HAP-1 (cell line): Measurements from ENCODE around the gene EVX1.
A peak's percentile ranks its signal among the peaks of the same experiment; 100 is the strongest.

ENCODE experiments used
- DNase-seq, 2 experiments: peaks; one replicate each; pipeline ENCODE4 v3.0.0-alpha.2; 2016 to 2020; ENCODE audit warnings: low spot score in 2 of 2
- H3K27me3 ChIP-seq: fragments of 250-450 bp; sonication (Bioruptor Pico); 2 replicates; pipeline ENCODE4 v1.5.1; 2020; ENCODE audit warnings: low read depth, mild to moderate bottlenecking, moderate library complexity
- H3K36me3 ChIP-seq: fragments of 250-450 bp; sonication (Bioruptor Pico); replicated peaks from 2 replicates; pipeline ENCODE4 v1.5.1; 2020; ENCODE audit warnings: mild to moderate bottlenecking
- H3K4me1 ChIP-seq: fragments of 250-450 bp; sonication (Bioruptor Pico); 2 replicates; pipeline ENCODE4 v1.5.1; 2020; ENCODE audit warnings: mild to moderate bottlenecking
- H3K4me3 ChIP-seq: fragments of 250-450 bp; sonication (Bioruptor Pico); 2 replicates; pipeline ENCODE4 v1.5.1; 2020; ENCODE audit warnings: mild to moderate bottlenecking, moderate library complexity
- H3K9me3 ChIP-seq: fragments of 250-450 bp; sonication (Bioruptor Pico); 2 replicates; pipeline ENCODE4 v1.5.1; 2020; ENCODE audit warnings: mild to moderate bottlenecking, moderate library complexity
- in situ Hi-C: fragments of 300-500 bp; cut with MboI; formaldehyde crosslinking; loops from 3 replicates; pipeline ENCODE4 v1.14.3; 2020; ENCODE audit warnings: low sequenced_read_pairs, inconsistent platforms, mixed read lengths

The EVX1 gene

DNA sequence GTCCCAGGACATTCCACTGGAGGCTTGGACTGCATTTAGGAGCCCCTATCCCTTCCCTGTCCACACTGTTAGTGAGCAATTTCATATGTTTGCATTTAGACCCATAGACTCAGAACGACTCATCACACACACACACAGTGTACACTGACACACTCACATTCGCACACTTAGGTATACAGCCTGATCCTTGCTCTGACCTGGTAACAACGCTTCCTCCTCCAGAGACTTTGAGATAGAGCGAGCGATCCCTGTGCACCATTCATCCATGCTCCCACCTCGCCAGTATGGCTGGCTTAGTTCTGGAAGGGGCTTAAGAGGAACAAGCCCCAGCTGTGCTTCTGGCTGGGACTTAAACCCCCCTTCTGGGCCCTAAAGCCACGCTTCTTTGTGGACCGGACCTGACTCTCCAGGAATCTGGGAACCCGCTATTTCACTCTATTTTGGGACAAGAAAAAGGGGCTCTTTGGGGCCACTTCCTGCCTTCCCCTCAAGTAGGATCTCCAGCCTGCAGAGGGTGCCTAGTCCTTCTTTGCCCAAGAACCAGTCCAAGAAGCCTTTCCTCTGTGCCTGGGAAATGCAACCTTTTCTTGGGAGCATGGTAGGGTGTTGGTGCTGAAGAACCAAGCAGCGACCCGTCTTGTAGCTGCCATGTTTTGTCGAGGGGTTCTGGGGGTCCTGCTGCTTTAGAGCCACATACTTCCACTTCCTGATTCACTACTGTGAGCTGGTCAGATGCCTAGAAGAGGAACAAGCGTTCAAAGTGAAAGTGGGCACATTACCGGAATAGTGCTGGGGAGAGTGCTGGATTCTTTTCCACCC is 41.6 kb upstream of the EVX1 start:
- in situ Hi-C loops: loop anchor here (10.0 kb wide), 2 partner anchors 384 to 544 kb away; partner anchors contain the start of gene TAX1BP1
- Histone ChIP-seq H3K27me3 (no peaks in the 10 kb centered on the region), H3K36me3 (peaks cover under 1% of the 10 kb centered on the region), H3K9me3 (no peaks in the 10 kb centered on the region), H3K4me1 (peaks cover 28% of the 10 kb centered on the region), H3K4me3 (peak overlapping the region; percentile 54)
- peak in 1 of 2 experiments; percentile 48 for DNase-seq

DNA sequence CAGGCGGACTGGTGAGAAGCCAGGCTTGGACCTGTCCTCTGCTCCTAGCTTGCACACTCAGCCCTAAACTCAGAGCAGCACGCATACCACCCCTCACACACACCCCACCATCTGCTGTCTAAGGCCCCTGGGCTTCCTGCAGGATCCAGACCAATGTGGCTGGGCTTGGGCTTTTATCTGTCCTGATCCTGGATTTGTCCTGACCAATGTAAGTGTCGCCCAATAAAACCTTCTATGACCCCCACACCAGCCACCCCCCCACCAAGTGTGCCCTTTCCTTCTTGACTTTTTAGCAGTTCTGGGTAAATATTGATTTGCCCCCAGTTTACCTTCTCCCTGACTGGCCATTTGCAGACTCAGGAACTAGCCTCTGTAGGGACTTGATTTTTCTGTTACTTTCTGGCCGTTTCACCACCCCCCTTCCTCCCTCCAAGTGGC is 41.0 kb upstream of the EVX1 start:
- peak in 1 of 2 experiments; percentile 57 for DNase-seq
- no peaks in the 10 kb centered on the region for H3K9me3 ChIP-seq
- peaks cover 34% of the 10 kb centered on the region for H3K4me1 ChIP-seq
- H3K4me3 ChIP-seq: peak overlapping the region; percentile 54
- H3K36me3 ChIP-seq: no peaks in the 10 kb centered on the region; the same call in none of the 2 replicates
- H3K27me3 ChIP-seq: no peaks in the 10 kb centered on the region
- in situ Hi-C loops: loop anchor here (10.0 kb wide), 2 partner anchors 383 to 543 kb away; partner anchors contain the start of gene TAX1BP1

DNA sequence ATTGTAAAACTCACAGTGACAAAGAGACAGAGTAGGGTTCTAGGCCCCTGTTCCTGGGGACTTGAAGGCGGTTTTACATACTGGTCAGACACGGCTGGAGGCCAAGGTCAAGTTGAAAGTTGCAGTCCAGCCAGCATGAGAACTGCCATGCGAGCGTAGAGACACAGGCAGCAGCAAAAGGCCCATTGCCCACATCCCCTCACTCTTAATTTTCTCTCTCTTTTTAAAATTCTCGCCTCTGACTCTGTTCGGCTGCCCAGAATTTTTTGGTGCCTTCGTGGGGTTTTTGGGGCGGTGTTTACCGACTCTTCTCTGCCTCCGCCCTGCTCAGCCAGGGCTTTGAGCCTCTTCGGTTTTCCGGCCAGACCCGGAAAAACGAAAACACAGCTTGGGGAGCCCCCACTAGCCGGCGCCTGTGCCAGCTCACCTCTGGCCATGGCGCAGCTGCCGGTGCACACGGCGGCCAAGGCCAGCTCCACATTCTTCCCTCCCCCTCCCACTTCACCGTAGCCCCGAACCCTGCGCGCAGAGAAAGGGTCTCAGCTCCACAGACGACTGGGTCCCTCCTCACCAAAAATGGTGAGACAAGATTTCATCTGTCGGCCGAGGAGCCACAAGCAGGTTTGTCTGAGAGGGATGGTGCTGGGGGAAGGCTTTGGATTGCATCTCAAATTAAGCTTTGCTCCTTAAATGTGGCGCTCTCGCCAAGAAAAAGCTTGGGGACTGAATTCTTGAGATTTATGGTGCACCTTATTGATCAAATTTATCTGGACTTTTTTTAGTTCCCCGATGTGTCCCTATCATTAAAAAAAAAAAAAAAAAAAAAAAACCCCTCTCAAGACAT is 40.4 kb upstream of the EVX1 start:
- in situ Hi-C loops: loop anchor here (10.0 kb wide), 2 partner anchors 383 to 543 kb away; partner anchors contain the start of gene TAX1BP1
- DNase-seq: peak in 1 of 2 experiments; percentile 50
- peaks cover 40% of the 10 kb centered on the region for H3K4me1 ChIP-seq
- H3K36me3 ChIP-seq: no peaks in the 10 kb centered on the region; the same call in none of the 2 replicates
- H3K4me3 ChIP-seq: peak overlapping the region; percentile 54
- no peaks in the 10 kb centered on the region for H3K27me3 ChIP-seq
- no peaks in the 10 kb centered on the region for H3K9me3 ChIP-seq

DNA sequence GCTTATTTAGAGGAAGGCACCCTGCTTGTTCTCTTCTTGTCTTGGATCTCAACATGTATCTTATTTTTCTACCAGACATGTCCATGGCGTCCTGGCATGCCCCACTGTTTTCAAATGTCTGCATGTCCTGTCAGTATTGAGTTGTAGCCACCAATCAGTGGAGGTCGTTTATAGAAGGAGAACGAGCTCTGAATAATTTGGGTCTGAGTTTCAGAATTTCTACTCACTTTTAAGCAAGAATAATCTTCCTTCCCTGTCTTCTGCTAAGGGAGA is 39.8 kb upstream of the EVX1 start:
- Histone ChIP-seq H3K4me1 (peaks cover 46% of the 10 kb centered on the region), H3K27me3 (no peaks in the 10 kb centered on the region), H3K4me3 (peak overlapping the region; percentile 54), H3K9me3 (no peaks in the 10 kb centered on the region), H3K36me3 (no peaks in the 10 kb centered on the region; the same call in none of the 2 replicates)
- in situ Hi-C loops: loop anchor here (10.0 kb wide), 2 partner anchors 382 to 542 kb away; partner anchors contain the start of gene TAX1BP1
- peak; percentile 45 to 51 for DNase-seq

DNA sequence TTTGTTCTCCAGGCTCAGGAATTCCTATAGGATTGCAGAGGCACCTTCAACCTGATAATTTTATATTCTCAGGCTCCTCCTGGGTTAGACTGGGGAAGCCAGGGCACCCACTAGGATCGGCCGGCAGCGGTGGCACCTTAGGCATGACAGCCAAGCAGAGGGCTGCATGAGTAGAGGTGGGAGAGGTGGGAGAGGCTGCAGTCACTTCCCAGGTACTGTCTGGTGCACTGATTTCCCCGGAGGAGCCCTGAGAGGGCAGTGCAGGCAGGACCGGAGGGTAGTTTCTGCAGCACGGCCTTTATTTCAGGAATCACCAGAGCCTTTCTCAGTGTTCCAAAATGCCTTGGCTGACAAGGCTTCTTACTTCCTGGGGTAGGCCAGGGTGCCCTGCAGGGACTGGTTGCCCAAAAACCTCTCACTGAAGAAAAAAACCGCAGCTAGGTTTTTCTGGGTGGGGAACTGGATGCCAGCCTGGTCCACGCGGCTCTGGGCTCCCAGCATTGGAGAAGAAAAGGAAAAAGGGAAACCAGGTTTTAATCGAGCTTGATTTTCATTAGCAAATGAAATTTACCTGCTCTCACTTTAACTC is 39.1 kb upstream of the EVX1 start:
- Histone ChIP-seq H3K4me3 (peak overlapping the region; percentile 54), H3K27me3 (no peaks in the 10 kb centered on the region), H3K9me3 (no peaks in the 10 kb centered on the region), H3K4me1 (peaks cover 53% of the 10 kb centered on the region), H3K36me3 (no peaks in the 10 kb centered on the region; the same call in none of the 2 replicates)
- peak in 1 of 2 experiments; percentile 35 for DNase-seq
- in situ Hi-C loops: loop anchor here (10.0 kb wide), 2 partner anchors 381 to 541 kb away; partner anchors contain the start of gene TAX1BP1

DNA sequence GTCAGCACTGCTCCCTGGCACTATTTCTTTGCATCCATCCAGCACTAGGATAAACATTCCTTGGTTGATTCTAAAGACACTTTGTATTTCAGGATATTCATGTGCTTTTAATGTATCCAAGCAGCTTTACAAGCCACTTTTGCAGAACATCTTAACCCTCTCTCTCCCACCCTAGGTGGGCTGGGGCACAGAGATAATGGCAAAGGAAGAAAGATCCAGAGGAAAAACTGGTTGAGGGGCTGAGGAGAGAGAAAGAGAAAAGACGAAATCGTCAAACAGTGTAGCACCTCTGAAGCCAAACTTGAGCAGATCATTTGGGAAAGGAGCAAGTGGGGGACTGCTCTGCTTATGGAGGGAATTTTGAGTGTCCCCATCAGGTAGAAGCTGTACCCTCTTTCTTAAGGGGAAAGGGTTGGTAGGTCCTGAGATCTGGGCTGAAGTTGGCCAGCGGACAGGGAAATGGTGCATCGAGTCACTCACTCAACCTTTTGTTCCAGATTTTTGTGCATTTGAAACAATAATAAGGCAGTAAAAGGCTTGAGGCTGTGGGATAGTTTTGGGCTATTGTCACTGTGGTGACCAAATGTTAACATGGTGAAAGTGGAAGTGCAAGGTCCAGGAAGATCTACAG is 38.5 kb upstream of the EVX1 start:
- Histone ChIP-seq H3K4me3 (peak overlapping the region; percentile 54), H3K9me3 (no peaks in the 10 kb centered on the region), H3K4me1 (peaks cover 58% of the 10 kb centered on the region), H3K27me3 (no peaks in the 10 kb centered on the region), H3K36me3 (no peaks in the 10 kb centered on the region; the same call in none of the 2 replicates)
- in situ Hi-C loops: loop anchor here (10.0 kb wide), 2 partner anchors 381 to 541 kb away; partner anchors contain the start of gene TAX1BP1
- peak; percentile 40 to 59 for DNase-seq

DNA sequence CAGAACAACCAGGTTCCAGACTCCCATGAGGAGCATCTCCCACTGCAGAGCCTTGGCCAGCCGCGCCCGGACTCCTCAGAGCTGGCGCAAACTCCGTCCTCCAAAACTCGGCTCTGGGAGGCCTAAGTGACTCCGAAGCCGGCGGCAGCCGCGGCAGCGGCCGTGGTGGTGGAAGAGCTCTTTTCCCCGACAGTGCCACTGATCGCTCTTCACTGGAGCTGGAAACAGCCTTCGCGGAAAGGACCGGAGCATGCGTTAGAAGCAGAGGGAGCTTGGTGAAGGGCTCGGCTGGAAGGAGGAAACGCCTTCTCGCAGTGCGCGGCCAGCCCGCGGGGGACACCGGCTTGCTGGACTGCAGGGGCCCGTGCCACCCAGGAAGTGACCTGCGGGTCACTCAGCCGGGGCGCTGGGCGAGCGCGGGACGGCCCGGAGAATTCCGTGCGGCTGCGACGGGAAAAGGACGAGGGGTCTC is 37.7 kb upstream of the EVX1 start:
- Histone ChIP-seq H3K9me3 (no peaks in the 10 kb centered on the region), H3K4me1 (peaks cover 58% of the 10 kb centered on the region), H3K4me3 (peak overlapping the region; percentile 54), H3K27me3 (no peaks in the 10 kb centered on the region), H3K36me3 (no peaks in the 10 kb centered on the region; the same call in none of the 2 replicates)
- in situ Hi-C loops: loop anchor here (10.0 kb wide), 2 partner anchors 380 to 540 kb away; partner anchors contain the start of gene TAX1BP1
- peak in 1 of 2 experiments; percentile 61 for DNase-seq

DNA sequence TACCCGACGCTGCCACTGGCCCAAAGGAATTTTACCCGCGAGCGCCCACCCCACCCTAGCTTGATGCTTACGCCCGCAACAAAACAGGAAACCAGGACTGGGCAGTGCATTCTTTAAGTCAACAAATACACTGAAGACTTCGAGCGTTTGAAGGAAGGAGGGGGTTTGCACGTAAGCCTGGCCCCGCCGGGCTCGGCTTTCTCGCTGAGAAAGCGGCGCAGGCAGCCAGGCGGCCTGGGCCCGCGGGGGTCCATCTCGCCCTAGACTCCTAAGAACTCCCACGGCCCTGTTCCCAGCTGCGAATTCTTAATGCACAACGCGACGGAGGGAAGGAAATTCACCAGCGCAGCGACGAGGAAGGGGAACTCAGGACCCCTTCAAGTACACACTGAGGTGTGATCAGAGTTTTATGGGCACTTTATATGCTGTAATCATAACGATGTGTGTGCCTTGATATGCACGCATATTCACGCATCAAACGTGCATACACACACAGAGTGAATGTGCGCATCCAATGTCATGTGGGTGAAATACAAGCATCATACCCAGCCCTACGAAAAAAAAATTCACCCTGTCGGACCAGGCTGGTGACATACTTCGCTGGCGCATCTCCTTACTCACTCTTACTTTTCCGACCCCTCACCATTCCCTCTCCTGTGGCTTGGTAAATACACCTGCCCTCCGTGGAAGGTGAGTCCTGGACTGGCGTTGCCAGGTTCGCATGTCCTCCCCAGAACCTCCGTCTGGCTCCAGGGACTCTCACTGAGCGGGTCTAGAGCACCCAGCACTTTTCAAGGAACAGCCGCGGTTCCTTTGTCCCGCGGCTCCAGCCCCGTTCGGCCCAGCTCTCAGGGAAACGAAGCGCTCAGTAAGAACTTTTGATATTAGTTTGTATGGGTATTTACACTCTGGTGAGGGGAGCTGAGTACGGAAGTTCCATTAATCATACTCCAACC is 37.0 kb upstream of the EVX1 start:
- peak in 1 of 2 experiments; percentile 48 for DNase-seq
- Histone ChIP-seq H3K36me3 (no peaks in the 10 kb centered on the region; the same call in none of the 2 replicates), H3K9me3 (no peaks in the 10 kb centered on the region), H3K4me3 (peak overlapping the region; percentile 54), H3K4me1 (peaks cover 61% of the 10 kb centered on the region), H3K27me3 (no peaks in the 10 kb centered on the region)
- in situ Hi-C loops: loop anchor here (10.0 kb wide), 2 partner anchors 379 to 539 kb away; partner anchors contain the start of gene TAX1BP1

DNA sequence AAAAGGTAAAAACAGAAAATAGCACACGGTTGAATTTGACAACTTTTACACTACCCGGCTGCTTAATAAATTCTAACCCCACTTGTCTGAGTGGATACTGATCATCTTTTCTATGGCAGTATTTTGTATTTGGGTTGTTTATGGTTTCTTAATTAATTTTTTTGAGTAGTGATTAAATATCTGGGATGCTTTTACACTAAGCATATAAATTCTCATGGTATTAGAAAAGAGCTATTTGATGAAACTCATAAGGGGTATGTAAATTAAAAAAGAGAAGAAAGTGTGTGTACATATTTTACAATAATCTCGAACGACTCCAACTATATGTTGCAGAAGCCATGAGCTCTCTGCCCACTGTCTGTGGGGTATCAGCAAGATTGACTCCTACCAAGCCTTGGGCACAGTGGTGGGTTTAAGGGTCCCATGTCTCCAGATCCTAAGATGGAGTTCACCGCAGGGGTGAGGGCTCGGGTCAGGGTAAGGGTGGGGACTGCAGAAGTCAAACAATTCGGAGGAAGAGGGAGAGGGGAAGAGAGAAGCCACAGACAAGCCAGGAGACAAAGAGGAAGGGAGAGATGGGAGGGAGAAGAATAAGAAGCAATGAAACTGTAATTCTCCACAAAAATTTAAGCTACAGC is 35.1 kb upstream of the EVX1 start:
- in situ Hi-C loops: loop anchor here (10.0 kb wide), 2 partner anchors 377 to 537 kb away; partner anchors contain the start of gene TAX1BP1
- no peaks in the 10 kb centered on the region for H3K9me3 ChIP-seq
- no peaks in the 10 kb centered on the region for H3K27me3 ChIP-seq
- H3K4me1 ChIP-seq: peaks cover 62% of the 10 kb centered on the region
- no peak overlapping the region; the same call in 1 of the 2 replicates for H3K4me3 ChIP-seq
- no peaks in the 10 kb centered on the region; the same call in none of the 2 replicates for H3K36me3 ChIP-seq
- peak; percentile 49 to 54 for DNase-seq

DNA sequence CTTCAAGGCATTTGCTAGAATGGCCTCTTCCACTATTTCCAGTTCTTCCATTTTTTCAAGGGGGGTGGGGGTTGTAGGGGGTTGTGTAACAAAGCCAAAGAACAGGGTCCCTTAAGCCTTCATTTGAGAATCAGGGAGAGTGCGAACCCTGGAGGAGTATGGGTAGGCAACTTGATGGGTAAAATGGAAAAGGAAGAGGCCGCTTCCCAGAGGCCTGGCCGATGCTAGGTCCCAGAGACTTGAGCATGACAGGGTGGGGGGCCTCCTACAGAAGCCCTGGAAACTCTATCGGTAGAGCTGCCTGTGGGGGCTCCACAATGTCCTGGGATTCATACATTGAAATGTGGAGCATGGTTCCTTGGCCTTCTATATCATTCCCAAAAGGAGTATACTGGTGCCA is 33.6 kb upstream of the EVX1 start:
- DNase-seq: no peak
- peaks cover 56% of the 10 kb centered on the region for H3K4me1 ChIP-seq
- no peaks in the 10 kb centered on the region for H3K27me3 ChIP-seq
- H3K9me3 ChIP-seq: no peaks in the 10 kb centered on the region
- no peaks in the 10 kb centered on the region; the same call in none of the 2 replicates for H3K36me3 ChIP-seq
- in situ Hi-C loops: loop anchor here (10.0 kb wide), 2 partner anchors 376 to 536 kb away; partner anchors contain the start of gene TAX1BP1
- no peak overlapping the region for H3K4me3 ChIP-seq

DNA sequence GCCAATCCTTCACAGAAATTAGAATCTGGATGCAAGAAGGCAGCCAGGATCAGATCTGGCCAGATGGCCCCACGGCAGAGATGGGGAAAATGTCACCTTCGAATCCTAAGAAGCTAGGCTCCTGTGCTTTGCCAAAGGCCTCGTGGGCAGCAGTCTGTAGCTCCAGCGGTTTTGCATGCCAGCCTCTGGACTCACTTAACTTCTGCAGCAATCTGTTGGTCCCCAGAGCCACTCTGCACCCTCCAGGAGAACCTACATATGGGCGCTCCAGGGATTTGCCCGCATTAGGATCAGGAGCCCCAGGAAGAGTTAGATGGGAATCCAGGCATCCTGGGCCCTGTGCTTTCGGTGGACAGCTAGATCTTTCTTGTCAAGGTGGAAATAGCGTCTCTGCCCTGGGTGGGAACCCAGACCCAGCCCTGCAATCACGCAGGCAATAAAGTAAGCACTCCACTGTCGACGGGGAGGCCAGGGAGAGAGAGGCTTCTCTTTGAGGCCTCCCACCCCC is 32.6 kb upstream of the EVX1 start:
- in situ Hi-C loops: loop anchor here (10.0 kb wide), 2 partner anchors 375 to 535 kb away; partner anchors contain the start of gene TAX1BP1
- H3K36me3 ChIP-seq: no peaks in the 10 kb centered on the region; the same call in none of the 2 replicates
- no peaks in the 10 kb centered on the region for H3K27me3 ChIP-seq
- H3K9me3 ChIP-seq: no peaks in the 10 kb centered on the region
- H3K4me3 ChIP-seq: no peak overlapping the region
- H3K4me1 ChIP-seq: peaks cover 48% of the 10 kb centered on the region
- DNase-seq: no peak
